T-helper 9 cell (primary cell): ENCODE results near the gene ADSL.
"Not testable (repeated sequence)": the region's sequence is repeated elsewhere in the genome, so short reads cannot be mapped to it uniquely, and the experiment has no call there.

Experiments
- DNase-seq: peaks from one replicate; pipeline ENCODE4 v3.0.0-alpha.2; 2020
- total RNA-seq, 2 donors: gene quantifications; one replicate each; lab custom pipeline; 2026; lab: John Stamatoyannopoulos, UW

Gene ADSL
- 20.6 to 26.1 reads per million in 2 donors for total RNA-seq

GRCh38 chr22:40346185-40347118 lies at the start of gene ADSL:
Gene ADSL, plus strand, starts transcription at chr22:40346500. Its CDS starts 59 bp downstream, at chr22:40346559.
- peak; percentile 74 for DNase-seq

GRCh38 chr22:40300316-40300715 lies 46.0 kb upstream of the ADSL start:
- no peak for DNase-seq

- DNase-seq: no peak
Measured at GRCh38 chr22:40300884-40301672, 45.2 kb upstream of the ADSL start.

- DNase-seq: no peak
Measured at GRCh38 chr22:40302149-40302548, 44.2 kb upstream of the ADSL start.

GRCh38 chr22:40305625-40306024 lies 40.7 kb upstream of the ADSL start:
- DNase-seq: no peak

GRCh38 chr22:40308999-40309573 lies 37.2 kb upstream of the ADSL start:
- no peak for DNase-seq

- no peak for DNase-seq
Measured at GRCh38 chr22:40309631-40310030, 36.7 kb upstream of the ADSL start.

- DNase-seq: no peak
Measured at GRCh38 chr22:40310081-40310767, 36.1 kb upstream of the ADSL start.

- no peak for DNase-seq
Measured at GRCh38 chr22:40310768-40311120, 35.6 kb upstream of the ADSL start.

- not testable (repeated sequence) for DNase-seq
Measured at GRCh38 chr22:40311646-40312045, 34.7 kb upstream of the ADSL start.

GRCh38 chr22:40312050-40312449 lies 34.2 kb upstream of the ADSL start:
- DNase-seq: no peak

GRCh38 chr22:40313007-40313406 lies 33.3 kb upstream of the ADSL start:
- DNase-seq: no peak

- no peak for DNase-seq
Measured at GRCh38 chr22:40314041-40314440, 32.3 kb upstream of the ADSL start.

GRCh38 chr22:40320687-40321086 lies 25.6 kb upstream of the ADSL start:
- no peak for DNase-seq

GRCh38 chr22:40322021-40322420 lies 24.3 kb upstream of the ADSL start:
- DNase-seq: no peak

- no peak for DNase-seq
Measured at GRCh38 chr22:40322818-40323447, 23.4 kb upstream of the ADSL start.

GRCh38 chr22:40323681-40324171 lies 22.6 kb upstream of the ADSL start:
- no peak for DNase-seq

- DNase-seq: peak; percentile 44
Measured at GRCh38 chr22:40324468-40325305, 21.6 kb upstream of the ADSL start.

GRCh38 chr22:40325315-40325714 lies 21.0 kb upstream of the ADSL start:
- DNase-seq: peak; percentile 39

GRCh38 chr22:40326905-40327735 lies 19.2 kb upstream of the ADSL start:
- no peak for DNase-seq
